HEK293T (cell line): Measurements from ENCODE around the gene PPL.

Source experiments
- ELF4 ChIP-seq: fragments of 450-650 bp; IDR thresholded peaks from 2 replicates; pipeline ENCODE4 v1.6.1; 2017; ENCODE audit warnings: antibody characterized with exemption
- FOXA1 ChIP-seq: fragments of 450-650 bp; IDR thresholded peaks from 2 replicates; pipeline ENCODE4 v1.6.1; 2016; ENCODE audit warnings: mild to moderate bottlenecking
- FOXK2 ChIP-seq: fragments of 450-650 bp; IDR thresholded peaks from 2 replicates; pipeline ENCODE4 v1.6.1; 2016; ENCODE audit warnings: mild to moderate bottlenecking
- L3MBTL2 ChIP-seq: fragments of 450-650 bp; conservative IDR thresholded peaks from 2 replicates; pipeline ENCODE4 v1.6.1; 2016; ENCODE audit warnings: mild to moderate bottlenecking
- SP1 ChIP-seq: fragments of 450-650 bp; IDR thresholded peaks from 2 replicates; pipeline ENCODE4 v1.6.1; 2017
- ZNF384 ChIP-seq: fragments of 450-650 bp; IDR thresholded peaks from 2 replicates; pipeline ENCODE4 v1.6.1; 2016

DNA sequence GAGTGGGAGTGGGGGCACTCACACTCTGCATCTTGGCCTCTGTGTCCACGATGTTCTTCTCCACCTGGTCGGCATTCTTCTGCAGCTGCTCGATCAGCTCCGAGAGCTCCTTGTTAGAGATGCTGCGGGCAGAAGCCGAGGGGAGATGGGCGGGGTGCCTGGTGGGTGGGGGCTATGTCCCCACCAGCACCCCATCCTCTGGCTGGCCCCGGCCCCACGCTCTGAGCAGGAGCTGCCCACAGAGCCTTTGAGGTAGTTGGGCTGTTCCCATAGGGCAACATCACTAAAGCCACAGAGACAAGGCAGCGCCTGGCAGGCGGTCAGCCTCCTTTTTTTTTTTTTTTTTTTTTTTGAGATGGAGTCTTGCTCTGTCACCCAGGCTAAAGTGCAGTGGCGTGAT, 26.1 kb downstream of the PPL start:
- TF ChIP-seq ELF4 (no peak), ZNF384 (no peak), SP1 (no peak), FOXK2 (no peak), FOXA1 (no peak), L3MBTL2 (no peak)
